ENCODE results near the gene OVOL1.

DNA sequence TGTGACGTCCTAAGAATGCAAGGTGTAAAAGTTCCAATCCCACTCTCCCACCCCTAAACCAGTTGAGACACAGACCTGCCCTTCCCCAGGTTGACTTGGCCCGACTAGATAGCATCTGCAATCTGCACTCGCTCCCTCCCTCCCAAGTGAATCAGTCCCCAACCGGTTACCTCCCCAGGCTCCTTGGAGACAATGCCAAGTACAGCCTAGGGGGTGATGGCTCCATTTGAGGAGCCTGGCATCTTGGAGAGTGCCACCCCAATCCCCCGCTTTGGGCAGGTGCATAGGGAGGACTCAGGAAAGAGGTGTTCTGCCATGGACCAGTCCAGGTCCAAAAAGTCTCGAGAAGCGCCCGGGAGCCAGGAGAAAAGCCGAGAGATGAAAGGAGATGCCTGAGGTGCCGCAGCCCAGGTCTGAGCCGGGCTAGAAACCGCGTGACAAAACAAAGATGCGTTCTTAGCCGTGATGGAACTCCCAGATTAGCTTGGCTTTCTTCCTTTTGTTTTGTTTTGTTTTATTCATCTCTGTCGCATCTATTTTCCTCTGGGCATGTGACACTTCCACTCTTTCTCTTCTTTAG is 28.2 kb downstream of the OVOL1 start:
- TF ChIP-seq, protein P1, sequence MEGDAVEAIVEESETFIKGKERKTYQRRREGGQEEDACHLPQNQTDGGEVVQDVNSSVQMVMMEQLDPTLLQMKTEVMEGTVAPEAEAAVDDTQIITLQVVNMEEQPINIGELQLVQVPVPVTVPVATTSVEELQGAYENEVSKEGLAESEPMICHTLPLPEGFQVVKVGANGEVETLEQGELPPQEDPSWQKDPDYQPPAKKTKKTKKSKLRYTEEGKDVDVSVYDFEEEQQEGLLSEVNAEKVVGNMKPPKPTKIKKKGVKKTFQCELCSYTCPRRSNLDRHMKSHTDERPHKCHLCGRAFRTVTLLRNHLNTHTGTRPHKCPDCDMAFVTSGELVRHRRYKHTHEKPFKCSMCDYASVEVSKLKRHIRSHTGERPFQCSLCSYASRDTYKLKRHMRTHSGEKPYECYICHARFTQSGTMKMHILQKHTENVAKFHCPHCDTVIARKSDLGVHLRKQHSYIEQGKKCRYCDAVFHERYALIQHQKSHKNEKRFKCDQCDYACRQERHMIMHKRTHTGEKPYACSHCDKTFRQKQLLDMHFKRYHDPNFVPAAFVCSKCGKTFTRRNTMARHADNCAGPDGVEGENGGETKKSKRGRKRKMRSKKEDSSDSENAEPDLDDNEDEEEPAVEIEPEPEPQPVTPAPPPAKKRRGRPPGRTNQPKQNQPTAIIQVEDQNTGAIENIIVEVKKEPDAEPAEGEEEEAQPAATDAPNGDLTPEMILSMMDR (conservative IDR thresholded peaks at IDR 0.05 in 1 of 2, IDR thresholded peaks at IDR 0.05 in 1 of 2; ENCODE audit: extremely low read depth in 1 of 2, insufficient read depth in 1 of 2, low read depth in 1 of 2, low read length in 2 of 2), result no peak
- no peak for TF ChIP-seq EZH2 (IDR thresholded peaks at IDR 0.05; ENCODE audit: borderline replicate concordance, low read length)
